Heart left ventricle (tissue), 13 donors: ENCODE measurements around the gene ZNF558.

Source experiments
- CTCF ChIP-seq, 12 donors: fragments of 200-600 bp; sonication (generic) in 4 of 12; IDR thresholded peaks; one replicate each; pipeline versions ENCODE4 v1.5.0 to v1.8.0; 2018 to 2022; ENCODE audit warnings: antibody characterized with exemption in 12 of 12, mild to moderate bottlenecking in 5 of 12
- POLR2A ChIP-seq, 2 donors: fragments of 450-650 bp; IDR thresholded peaks; one replicate each; pipeline ENCODE4 v1.6.1; 2017; ENCODE audit warnings: antibody characterized with exemption in 2 of 2, mild to moderate bottlenecking in 2 of 2, moderate library complexity in 2 of 2
- donor health status: ischemic (EF 13 %, LVEDD 7.1; RV severe dilation, severe dysfunction).
- donor health status: DM: no; HTN: yes; CAD: no.
- donor health status: DM: no; HTN: no; CAD: no.
- donor health status: ischemic (EF 25% LVEDD 6.9; RV normal size, moderate dysfunction).
- donor health status: ischemic (EF 25% LVEDD 5.7; RV mildly dilated, moderate dysfunction).
- donor health status: ischemic (EF 35%, LVEDD 5.7; RV mildly dilated, moderate dysfunction).
- donor health status: nonischemic (EF 11% LVEDD 7.7; RV severe dilation, severe dysfunction).
- donor health status: DM: yes; HTN: yes; CAD: no.
- donor health status: PGD.
- donor health status: ischemic (EF 29% LVEDD 5.4; RV normal size, mild dysfunction).
- donor health status: nonischemic (EF 23%, LVEDD 6.1; RV moderate dilation, normal function).

- TF ChIP-seq CTCF (IDR thresholded peaks at IDR 0.05) (no peak), POLR2A (IDR thresholded peaks at IDR 0.05) (no peak)
Observed at GRCh38 chr19:8814176-8814575, 17.9 kb downstream of the ZNF558 start.
